ENCODE results near the gene ATP9B. TPM values are rescaled to one million over a fixed set of nuclear protein-coding genes. Genes with fewer than 3 reads are reported as not detected.

The ATP9B gene
- total RNA-seq, 1 experiment from 2014 or later, result 15.6 TPM

GRCh38 chr18:79217979-79218604 lies 148.9 kb downstream of the ATP9B start:
- no peak for DNase-seq
- TF ChIP-seq CTCF (conservative IDR thresholded peaks at IDR 0.05; ENCODE audit: low read depth, low read length) (no peak), EZH2 (IDR thresholded peaks at IDR 0.05; ENCODE audit: low read length, unreplicated experiment) (no peak), EZH2phosphoT487 (IDR thresholded peaks at IDR 0.05; ENCODE audit: borderline replicate concordance, low read length) (no peak)
- no peaks in the 10 kb centered on the region for H3K27me3 ChIP-seq (ENCODE audit: low read length)
- H3K4me1 ChIP-seq (ENCODE audit: insufficient read depth, low read length), result no peaks in the 10 kb centered on the region
- peaks cover 2% of the 10 kb centered on the region; the same call in 1 of the 2 replicates for H3K36me3 ChIP-seq (ENCODE audit: low read depth, low read length)
- no peak overlapping the region for H3K4me2 ChIP-seq (ENCODE audit: low read length)
- H3K9me3 ChIP-seq (ENCODE audit: low read length), result no peaks in the 10 kb centered on the region
- H3K27ac ChIP-seq (ENCODE audit: low read length), result no peak overlapping the region
- H3K79me2 ChIP-seq (ENCODE audit: low read length), result no peaks in the 10 kb centered on the region
- no peaks in the 10 kb centered on the region for H4K20me1 ChIP-seq (ENCODE audit: low read length)
- BruUV-seq (replicated peaks), result no TSS peak
- POLR2A ChIA-PET (ENCODE audit: unreplicated experiment), result interaction anchor here (0.6 kb wide), 1 partner anchor 92 kb away, joined by 3 read pairs; no protein-coding TSS in a partner anchor
- H3K9me2 ChIP-seq (replicated peaks; ENCODE audit: low read length), result no peaks in the 10 kb centered on the region
- intact Hi-C loops (cut with micrococcal nuclease), result no loop called here
- CTCF ChIA-PET, result interaction anchor here (1.0 kb wide), 1 partner anchor 27 kb away, joined by 10 read pairs; no protein-coding TSS in a partner anchor
- no peaks in the 10 kb centered on the region for H3F3A ChIP-seq (ENCODE audit: low read length, unreplicated experiment)
- H3K4me3 ChIP-seq (ENCODE audit: low read length), result no peak overlapping the region
- H2AFZ ChIP-seq (ENCODE audit: low read length), result no peak overlapping the region
- ATAC-seq, result peak; percentile 75
- no peak overlapping the region for H3K9ac ChIP-seq (ENCODE audit: low read length)

GRCh38 chr18:79218605-79219190 lies 149.5 kb downstream of the ATP9B start:
- TF ChIP-seq EZH2 (IDR thresholded peaks at IDR 0.05; ENCODE audit: low read length, unreplicated experiment) (no peak), EZH2phosphoT487 (IDR thresholded peaks at IDR 0.05; ENCODE audit: borderline replicate concordance, low read length) (no peak), CTCF (conservative IDR thresholded peaks at IDR 0.05; ENCODE audit: low read depth, low read length) (no peak)
- BruUV-seq (replicated peaks), result no TSS peak
- H4K20me1 ChIP-seq (ENCODE audit: low read length), result no peaks in the 10 kb centered on the region
- DNase-seq (no peak), ATAC-seq (no peak)
- no peaks in the 10 kb centered on the region for H3K9me3 ChIP-seq (ENCODE audit: low read length)
- no peaks in the 10 kb centered on the region for H3K27me3 ChIP-seq (ENCODE audit: low read length)
- no peaks in the 10 kb centered on the region for H3F3A ChIP-seq (ENCODE audit: low read length, unreplicated experiment)
- no peaks in the 10 kb centered on the region for H3K9me2 ChIP-seq (replicated peaks; ENCODE audit: low read length)
- POLR2A ChIA-PET (ENCODE audit: unreplicated experiment), result no interaction called here
- H3K4me2 ChIP-seq (ENCODE audit: low read length), result no peak overlapping the region
- H3K4me3 ChIP-seq (ENCODE audit: low read length), result no peak overlapping the region
- no peak overlapping the region for H2AFZ ChIP-seq (ENCODE audit: low read length)
- H3K36me3 ChIP-seq (ENCODE audit: low read depth, low read length), result peaks cover 2% of the 10 kb centered on the region; the same call in 1 of the 2 replicates
- CTCF ChIA-PET, result no interaction called here
- intact Hi-C loops (cut with micrococcal nuclease), result no loop called here
- no peak overlapping the region for H3K27ac ChIP-seq (ENCODE audit: low read length)
- H3K79me2 ChIP-seq (ENCODE audit: low read length), result no peaks in the 10 kb centered on the region
- H3K4me1 ChIP-seq (ENCODE audit: insufficient read depth, low read length), result no peaks in the 10 kb centered on the region
- no peak overlapping the region for H3K9ac ChIP-seq (ENCODE audit: low read length)

- no peak for DNase-seq
- no peaks in the 10 kb centered on the region for H3K79me2 ChIP-seq (ENCODE audit: low read length)
- intact Hi-C loops (cut with micrococcal nuclease), result no loop called here
- H3K9me3 ChIP-seq (ENCODE audit: low read length), result no peaks in the 10 kb centered on the region
- no peak overlapping the region for H3K4me3 ChIP-seq (ENCODE audit: low read length)
- H3K4me1 ChIP-seq (ENCODE audit: insufficient read depth, low read length), result no peaks in the 10 kb centered on the region
- CTCF ChIA-PET, result no interaction called here
- POLR2A ChIA-PET (ENCODE audit: unreplicated experiment), result no interaction called here
- no peaks in the 10 kb centered on the region for H3K27me3 ChIP-seq (ENCODE audit: low read length)
- no TSS peak for BruUV-seq (replicated peaks)
- H2AFZ ChIP-seq (ENCODE audit: low read length), result no peak overlapping the region
- H3K27ac ChIP-seq (ENCODE audit: low read length), result no peak overlapping the region
- TF ChIP-seq EZH2 (IDR thresholded peaks at IDR 0.05; ENCODE audit: low read length, unreplicated experiment), result no peak
- no peak for TF ChIP-seq EZH2phosphoT487 (IDR thresholded peaks at IDR 0.05; ENCODE audit: borderline replicate concordance, low read length)
- H4K20me1 ChIP-seq (ENCODE audit: low read length), result no peaks in the 10 kb centered on the region
- no peak for ATAC-seq
- no peaks in the 10 kb centered on the region for H3F3A ChIP-seq (ENCODE audit: low read length, unreplicated experiment)
- H3K4me2 ChIP-seq (ENCODE audit: low read length), result no peak overlapping the region
- H3K9ac ChIP-seq (ENCODE audit: low read length), result no peak overlapping the region
- H3K9me2 ChIP-seq (replicated peaks; ENCODE audit: low read length), result no peaks in the 10 kb centered on the region
- H3K36me3 ChIP-seq (ENCODE audit: low read depth, low read length), result peaks cover 2% of the 10 kb centered on the region; the same call in 1 of the 2 replicates
Measured at GRCh38 chr18:79221136-79221535, 151.9 kb downstream of the ATP9B start.

Measured in PC-3 (cell line).